Activated naive CD4-positive, alpha-beta T cell treated with anti-CD3 and anti-CD28 coated beads, Interleukin-2, amount 10 ng/mL, durations not matched to agents 7 days and 5 days (primary cell): ENCODE results near the gene ERICH2.
"Not testable (repeated sequence)": the region's sequence is repeated elsewhere in the genome, so short reads cannot be mapped to it uniquely, and the experiment has no call there.

Experiments
- CTCF ChIA-PET: fragments of 350-600 bp; sonication (Branson Sonifier 250); formaldehyde crosslinking; loops from one replicate; lab custom pipeline; 2021; ENCODE audit warnings: antibody characterized with exemption; lab: Charles Lee
- DNase-seq: peaks from one replicate; pipeline ENCODE4 v3.0.0-alpha.2; 2020
- H3K27ac Mint-ChIP-seq: one replicate; pipeline ENCODE4 v1.8.0; 2021; ENCODE audit warnings: mild to moderate bottlenecking, moderate library complexity, mixed read lengths
- H3K27me3 Mint-ChIP-seq: one replicate; pipeline ENCODE4 v1.8.0; 2021; ENCODE audit warnings: mild to moderate bottlenecking, mixed read lengths
- H3K36me3 Mint-ChIP-seq: one replicate; pipeline ENCODE4 v1.8.0; 2021; ENCODE audit warnings: mixed read lengths
- H3K4me1 Mint-ChIP-seq: one replicate; pipeline ENCODE4 v1.8.0; 2021; ENCODE audit warnings: mixed read lengths
- H3K4me3 Mint-ChIP-seq: one replicate; pipeline ENCODE4 v1.8.0; 2021; ENCODE audit warnings: mild to moderate bottlenecking, moderate library complexity, mixed read lengths
- H3K9me3 Mint-ChIP-seq: one replicate; pipeline ENCODE4 v1.8.0; 2021; ENCODE audit warnings: mixed read lengths

ERICH2 gene

GRCh38 chr2:170743530-170744239 lies 26.5 kb upstream of the ERICH2 start:
- H3K4me3 Mint-ChIP-seq: no peak overlapping the region
- CTCF ChIA-PET: no interaction called here

DNA sequence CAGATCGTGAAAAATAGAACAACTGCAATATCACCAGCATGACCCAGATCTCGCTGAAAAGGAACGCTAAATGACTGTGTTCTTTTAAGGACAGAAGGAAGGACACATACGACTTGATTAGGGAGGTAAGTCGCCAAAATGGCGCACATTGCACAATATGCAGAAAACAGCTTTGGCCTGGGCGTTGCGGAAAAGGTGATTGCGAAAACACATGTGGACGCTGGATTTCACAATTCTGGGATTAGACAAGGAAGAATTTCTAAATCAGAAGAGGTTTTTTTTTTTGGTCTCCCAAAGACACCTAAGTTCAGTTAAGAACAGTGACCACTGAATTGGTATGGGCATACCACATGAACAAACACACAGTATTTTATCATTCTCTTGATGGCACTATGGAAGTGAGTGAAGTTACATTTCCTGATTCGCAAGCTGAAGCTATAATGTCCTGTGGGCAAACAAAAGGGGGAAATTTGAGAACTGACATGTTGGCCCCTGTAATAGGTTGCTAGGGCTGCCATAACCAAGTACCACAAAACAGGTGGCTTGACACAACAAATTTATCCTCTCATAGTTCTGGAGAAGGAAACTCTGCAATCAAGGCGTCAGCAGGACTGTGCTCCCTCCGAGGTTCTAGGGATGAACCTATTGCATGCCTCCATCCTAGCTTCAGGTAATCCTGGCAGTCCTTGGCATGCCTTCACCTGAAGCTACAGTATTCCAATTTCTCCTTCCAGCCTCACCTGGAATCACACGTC lies 25.8 kb upstream of the ERICH2 start:
- H3K27me3 Mint-ChIP-seq: peaks cover 22% of the 10 kb centered on the region
- DNase-seq: no peak

More at GRCh38 chr2:170743530-170744239, 26.5 kb upstream of the ERICH2 start:
- Mint-ChIP-seq H3K27ac (no peak overlapping the region), H3K36me3 (no peaks in the 10 kb centered on the region), H3K27me3 (peaks cover 24% of the 10 kb centered on the region), H3K9me3 (no peaks in the 10 kb centered on the region), H3K4me1 (no peaks in the 10 kb centered on the region)
- DNase-seq: no peak

DNA sequence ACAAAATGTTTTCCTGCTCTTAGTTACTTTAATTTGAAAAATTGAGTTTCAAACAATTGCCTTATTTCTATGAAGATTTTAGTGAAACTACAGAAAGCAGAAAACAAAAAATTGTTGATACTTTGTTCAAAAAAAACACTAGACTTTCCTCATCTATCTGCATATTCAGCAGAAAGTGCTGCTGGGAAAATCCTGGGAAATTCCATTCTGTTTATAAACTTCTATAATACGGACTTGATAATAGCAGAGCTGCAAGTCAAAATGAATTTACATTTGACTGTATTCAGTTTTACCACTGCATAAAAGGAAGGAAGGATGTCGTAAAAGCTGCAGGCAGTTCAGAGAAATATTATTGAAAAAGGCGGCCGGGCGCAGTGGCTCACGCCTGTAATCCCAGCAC lies 24.9 kb upstream of the ERICH2 start:
- Mint-ChIP-seq H3K27me3 (peaks cover 22% of the 10 kb centered on the region), H3K4me3 (no peak overlapping the region), H3K36me3 (no peaks in the 10 kb centered on the region), H3K27ac (no peak overlapping the region), H3K4me1 (no peaks in the 10 kb centered on the region), H3K9me3 (no peaks in the 10 kb centered on the region)
- DNase-seq: no peak
- CTCF ChIA-PET: no interaction called here

More for the DNA sequence above, 25.8 kb upstream of the ERICH2 start:
- Mint-ChIP-seq H3K4me3 (no peak overlapping the region), H3K36me3 (no peaks in the 10 kb centered on the region), H3K4me1 (no peaks in the 10 kb centered on the region), H3K9me3 (no peaks in the 10 kb centered on the region), H3K27ac (no peak overlapping the region)
- CTCF ChIA-PET: no interaction called here

GRCh38 chr2:170747921-170748320 lies 22.3 kb upstream of the ERICH2 start:
- no peak for DNase-seq
- Mint-ChIP-seq H3K27ac (no peak overlapping the region), H3K9me3 (no peaks in the 10 kb centered on the region), H3K4me1 (no peaks in the 10 kb centered on the region), H3K36me3 (no peaks in the 10 kb centered on the region), H3K4me3 (no peak overlapping the region), H3K27me3 (peaks cover 31% of the 10 kb centered on the region)
- CTCF ChIA-PET: no interaction called here

- DNase-seq, H3K36me3 Mint-ChIP-seq, H3K4me1 Mint-ChIP-seq, H3K27ac Mint-ChIP-seq, H3K4me3 Mint-ChIP-seq, H3K9me3 Mint-ChIP-seq: not testable (repeated sequence)
- peaks cover 27% of the 10 kb centered on the region for H3K27me3 Mint-ChIP-seq
- CTCF ChIA-PET: interaction anchor here (1.5 kb wide), 1 partner anchor 11 kb away, joined by 3 read pairs; no protein-coding TSS in a partner anchor
Observed at GRCh38 chr2:170751555-170751954, 18.6 kb upstream of the ERICH2 start.

GRCh38 chr2:170761572-170761971 lies 8.6 kb upstream of the ERICH2 start:
- H3K4me1 Mint-ChIP-seq: peaks cover 1% of the 10 kb centered on the region
- H3K27me3 Mint-ChIP-seq: peaks cover 4% of the 10 kb centered on the region
- no peak for DNase-seq
- H3K9me3 Mint-ChIP-seq: no peaks in the 10 kb centered on the region
- H3K36me3 Mint-ChIP-seq: no peaks in the 10 kb centered on the region
- no peak overlapping the region for H3K27ac Mint-ChIP-seq
- CTCF ChIA-PET: interaction anchor here (0.6 kb wide), 1 partner anchor 489 kb away, joined by 3 read pairs; no protein-coding TSS in a partner anchor
- no peak overlapping the region for H3K4me3 Mint-ChIP-seq

DNA sequence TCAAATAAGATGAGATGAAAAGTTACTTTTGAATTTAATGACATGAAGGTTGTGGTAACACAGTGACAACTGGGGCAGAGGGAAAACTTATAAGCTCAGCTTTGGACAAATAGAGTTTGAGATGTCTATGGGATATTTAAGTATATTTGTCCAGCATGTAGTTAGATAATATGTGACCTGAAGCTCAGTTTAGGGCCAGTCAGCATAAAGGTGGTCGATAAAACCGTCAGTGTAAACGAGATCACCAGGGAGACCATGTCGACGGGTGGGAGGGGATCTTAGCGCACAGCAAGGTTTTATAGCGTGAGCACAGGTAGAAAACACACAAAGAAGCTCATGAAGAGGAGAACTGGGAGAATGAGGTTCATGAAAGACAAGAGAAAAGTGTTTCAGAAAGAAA lies 7.4 kb upstream of the ERICH2 start:
- H3K36me3 Mint-ChIP-seq: no peaks in the 10 kb centered on the region
- peaks cover 5% of the 10 kb centered on the region for H3K4me1 Mint-ChIP-seq
- CTCF ChIA-PET: interaction anchor here (1.1 kb wide), 1 partner anchor 11 kb away, joined by 3 read pairs; no protein-coding TSS in a partner anchor
- H3K27ac Mint-ChIP-seq: no peak overlapping the region
- H3K27me3 Mint-ChIP-seq: peaks cover 4% of the 10 kb centered on the region
- H3K9me3 Mint-ChIP-seq: no peaks in the 10 kb centered on the region
- no peak for DNase-seq
- no peak overlapping the region for H3K4me3 Mint-ChIP-seq

DNA sequence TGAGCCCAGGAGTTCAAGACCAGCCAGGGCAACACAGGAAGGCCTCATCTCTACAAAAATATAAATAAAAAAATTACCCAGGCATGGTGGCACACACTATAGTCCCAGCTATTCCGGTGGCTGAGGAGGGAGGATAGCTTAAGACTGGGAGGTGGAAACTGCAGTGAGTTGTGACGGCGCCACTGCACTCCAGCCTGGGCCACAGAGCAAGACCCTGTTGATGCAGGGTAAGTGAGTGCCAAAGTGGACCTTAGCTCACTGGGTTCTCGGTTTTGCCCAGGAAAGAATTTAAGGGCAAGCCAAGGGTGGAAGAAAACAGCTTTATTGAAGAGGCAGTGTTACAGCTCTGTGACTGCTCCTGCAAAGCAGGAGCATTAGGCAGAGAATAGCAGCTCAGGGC lies 6.9 kb upstream of the ERICH2 start:
- peaks cover 8% of the 10 kb centered on the region for H3K27me3 Mint-ChIP-seq
- no peaks in the 10 kb centered on the region for H3K36me3 Mint-ChIP-seq
- no peak for DNase-seq
- no peak overlapping the region for H3K4me3 Mint-ChIP-seq
- H3K4me1 Mint-ChIP-seq: peaks cover 5% of the 10 kb centered on the region
- CTCF ChIA-PET: interaction anchor here (1.1 kb wide), 1 partner anchor 11 kb away, joined by 3 read pairs; no protein-coding TSS in a partner anchor
- no peaks in the 10 kb centered on the region for H3K9me3 Mint-ChIP-seq
- no peak overlapping the region for H3K27ac Mint-ChIP-seq

- H3K36me3 Mint-ChIP-seq: no peaks in the 10 kb centered on the region
- DNase-seq: no peak
- H3K4me1 Mint-ChIP-seq: peaks cover 5% of the 10 kb centered on the region
- CTCF ChIA-PET: no interaction called here
- H3K9me3 Mint-ChIP-seq: no peaks in the 10 kb centered on the region
- no peak overlapping the region for H3K4me3 Mint-ChIP-seq
- H3K27me3 Mint-ChIP-seq: peaks cover 18% of the 10 kb centered on the region
- H3K27ac Mint-ChIP-seq: no peak overlapping the region
Observed at GRCh38 chr2:170764880-170765261, 5.3 kb upstream of the ERICH2 start.

- Mint-ChIP-seq H3K27ac (no peak overlapping the region), H3K36me3 (no peaks in the 10 kb centered on the region), H3K27me3 (peaks cover 36% of the 10 kb centered on the region), H3K4me1 (peaks cover 18% of the 10 kb centered on the region), H3K4me3 (no peak overlapping the region), H3K9me3 (no peaks in the 10 kb centered on the region)
- no peak for DNase-seq
- CTCF ChIA-PET: no interaction called here
Observed at GRCh38 chr2:170766693-170767092, 3.5 kb upstream of the ERICH2 start.

DNA sequence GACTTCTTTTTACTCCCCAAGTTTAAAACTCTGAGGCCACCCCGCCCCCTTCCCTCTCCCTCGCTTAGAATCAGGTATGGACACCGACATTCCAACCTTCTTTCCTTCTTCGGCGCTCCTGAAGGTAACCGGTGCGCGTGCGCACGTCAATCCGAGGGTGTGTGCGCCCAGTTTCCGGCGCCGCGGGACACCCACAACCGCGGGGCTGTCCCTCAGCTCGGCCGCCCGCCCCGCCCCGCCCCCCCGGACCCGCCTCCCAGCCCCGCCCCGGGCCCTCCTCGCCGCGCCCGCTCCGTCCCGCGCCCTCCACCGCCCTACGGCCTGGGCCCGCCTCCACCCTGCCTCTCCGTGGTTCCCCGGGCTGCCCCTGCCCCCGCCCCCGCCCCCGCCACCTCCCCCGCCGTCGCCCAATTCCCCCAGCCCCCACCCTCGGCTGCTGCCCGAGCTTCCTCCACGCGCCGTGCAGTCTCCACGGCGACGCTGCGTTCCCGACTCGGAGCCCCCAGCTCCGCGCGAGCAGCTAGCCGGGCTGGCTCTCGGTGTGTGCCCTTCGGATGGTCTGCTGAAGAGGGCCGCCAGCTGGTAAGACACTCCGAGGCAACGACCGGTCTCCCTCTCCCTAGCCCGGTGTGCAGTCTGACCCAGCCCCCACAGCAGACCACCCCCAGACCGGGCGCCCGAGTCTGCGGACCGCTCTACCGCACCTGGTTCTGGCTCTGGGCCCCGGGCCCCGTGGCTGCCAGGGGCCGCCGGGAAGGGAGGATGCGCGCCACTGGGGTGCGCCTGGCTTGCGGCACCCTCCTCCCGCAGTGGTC lies 635 bp downstream of the ERICH2 start:
- CTCF ChIA-PET: interaction anchor here (1.0 to 1.4 kb wide), 4 partner anchors 25 to 335 kb away, joined by 3 to 4 read pairs (median 4); no protein-coding TSS in a partner anchor
- peaks cover 21% of the 10 kb centered on the region for H3K4me1 Mint-ChIP-seq
- H3K9me3 Mint-ChIP-seq: no peaks in the 10 kb centered on the region
- DNase-seq: peak; percentile 74
- peaks cover 68% of the 10 kb centered on the region for H3K27me3 Mint-ChIP-seq
- H3K27ac Mint-ChIP-seq: no peak overlapping the region
- peak overlapping the region; percentile 81 for H3K4me3 Mint-ChIP-seq
- no peaks in the 10 kb centered on the region for H3K36me3 Mint-ChIP-seq

GRCh38 chr2:170771421-170771937 lies 1.3 kb downstream of the ERICH2 start:
- CTCF ChIA-PET: no interaction called here
- peaks cover 68% of the 10 kb centered on the region for H3K27me3 Mint-ChIP-seq
- H3K36me3 Mint-ChIP-seq: no peaks in the 10 kb centered on the region
- no peaks in the 10 kb centered on the region for H3K9me3 Mint-ChIP-seq
- peaks cover 20% of the 10 kb centered on the region for H3K4me1 Mint-ChIP-seq
- no peak for DNase-seq
- peak overlapping the region; percentile 5 for H3K27ac Mint-ChIP-seq
- H3K4me3 Mint-ChIP-seq: peak overlapping the region; percentile 70

DNA sequence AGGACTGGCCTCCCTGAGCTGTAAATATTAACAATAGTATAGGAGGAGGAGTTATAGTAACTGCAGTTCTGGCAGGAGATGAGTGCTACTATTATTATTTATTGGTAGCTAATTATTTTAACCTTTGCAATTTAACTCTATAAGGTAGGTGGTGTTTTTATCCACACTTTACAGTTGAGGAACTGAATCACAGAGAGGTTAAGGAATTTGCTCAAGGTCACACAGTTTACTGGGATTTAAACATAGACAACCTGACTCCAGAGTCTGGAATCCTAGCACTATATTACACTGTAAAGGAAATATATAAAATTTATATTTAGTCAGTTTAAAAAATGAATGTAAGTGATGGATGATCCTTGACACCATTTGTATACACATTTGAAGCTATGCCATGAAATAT lies 2.1 kb downstream of the ERICH2 start:
- H3K4me3 Mint-ChIP-seq: peak overlapping the region; percentile 51
- DNase-seq: no peak
- peaks cover 16% of the 10 kb centered on the region for H3K4me1 Mint-ChIP-seq
- CTCF ChIA-PET: no interaction called here
- no peaks in the 10 kb centered on the region for H3K9me3 Mint-ChIP-seq
- no peak overlapping the region for H3K27ac Mint-ChIP-seq
- peaks cover 68% of the 10 kb centered on the region for H3K27me3 Mint-ChIP-seq
- H3K36me3 Mint-ChIP-seq: no peaks in the 10 kb centered on the region

- Mint-ChIP-seq H3K4me3 (no peak overlapping the region), H3K36me3 (no peaks in the 10 kb centered on the region), H3K4me1 (peaks cover 16% of the 10 kb centered on the region), H3K9me3 (no peaks in the 10 kb centered on the region), H3K27ac (no peak overlapping the region), H3K27me3 (peaks cover 63% of the 10 kb centered on the region)
- CTCF ChIA-PET: no interaction called here
- DNase-seq: no peak
Observed at GRCh38 chr2:170774074-170774473, 3.9 kb downstream of the ERICH2 start.
